Measurements from ENCODE around the gene RHOU. TPM values are rescaled to one million over a fixed set of nuclear protein-coding genes. Genes with fewer than 3 reads are reported as not detected.

The RHOU gene
- polyA plus RNA-seq, 2 of the 4 experiments (the other 2 are of a cell fraction): 11.5 to 14.7 TPM

- TF ChIP-seq RFX5 (IDR thresholded peaks at IDR 0.05): no peak
- no peak for TF ChIP-seq HOXB5 (CRISPR knock-in tag; IDR thresholded peaks at IDR 0.05)
- TF ChIP-seq RAD21 (conservative IDR thresholded peaks at IDR 0.05 in 1 of 2, IDR thresholded peaks at IDR 0.05 in 1 of 2): no peak
- no peak for TF ChIP-seq RARB (CRISPR knock-in tag; IDR thresholded peaks at IDR 0.05)
- TF ChIP-seq POLR2AphosphoS2 (conservative IDR thresholded peaks at IDR 0.05; ENCODE audit: low read length): no peak
- TF ChIP-seq EP300 (IDR thresholded peaks at IDR 0.05): no peak
- no peak for TF ChIP-seq POLR2A (IDR thresholded peaks at IDR 0.05; ENCODE audit: low read length)
Observed at GRCh38 chr1:228778466-228778865, 43.2 kb downstream of the RHOU start (continued).

- H3K4me1 ChIP-seq: peaks cover 20% of the 10 kb centered on the region
- FAIRE-seq (no peak), DNase-seq (ENCODE audit: low read depth in 1 of 2, low spot score in 1 of 2) (no peak), ATAC-seq (no peak)
- no peak overlapping the region for H3K27ac ChIP-seq
- ChIA-PET CTCF (interaction anchor here (1.1 to 1.3 kb wide), 2 partner anchors 21 to 45 kb away, joined by 3 to 4 read pairs; no protein-coding TSS in a partner anchor), POLR2A (no interaction called here)
- H3K9me3 ChIP-seq: no peaks in the 10 kb centered on the region
- no peak for TF ChIP-seq REST (IDR thresholded peaks at IDR 0.05)
- TF ChIP-seq RAD21 (conservative IDR thresholded peaks at IDR 0.05 in 1 of 2, IDR thresholded peaks at IDR 0.05 in 1 of 2): no peak
- no peak for TF ChIP-seq HOXB13 (CRISPR knock-in tag; IDR thresholded peaks at IDR 0.05; ENCODE audit: low read depth)
- TF ChIP-seq HDAC2 (IDR thresholded peaks at IDR 0.05): no peak
- TF ChIP-seq ZC3H11A (IDR thresholded peaks at IDR 0.05): no peak
- no peak for TF ChIP-seq CTCF (IDR thresholded peaks at IDR 0.05)
- TF ChIP-seq TP53 (CRISPR knock-in tag; IDR thresholded peaks at IDR 0.05): no peak
- no peak for TF ChIP-seq CEBPB (IDR thresholded peaks at IDR 0.05)
- TF ChIP-seq MAX (IDR thresholded peaks at IDR 0.05): no peak
- no peak for TF ChIP-seq ESRRA (IDR thresholded peaks at IDR 0.05; ENCODE audit: borderline replicate concordance, low read length)
- TF ChIP-seq TFCP2L1 (CRISPR knock-in tag; IDR thresholded peaks at IDR 0.05): no peak
- TF ChIP-seq MYC (IDR thresholded peaks at IDR 0.05; ENCODE audit: borderline replicate concordance, low read length): no peak
- no peak for TF ChIP-seq CHD2 (IDR thresholded peaks at IDR 0.05; ENCODE audit: low read length, partially characterized antibody)
- TF ChIP-seq NPAS2 (CRISPR knock-in tag; IDR thresholded peaks at IDR 0.05; ENCODE audit: borderline replicate concordance): no peak
- TF ChIP-seq BCL3 (IDR thresholded peaks at IDR 0.05): no peak
- no peak for TF ChIP-seq MAZ (IDR thresholded peaks at IDR 0.05; ENCODE audit: borderline replicate concordance, low read depth, low read length)
- TF ChIP-seq FOSL2 (IDR thresholded peaks at IDR 0.05): no peak
- no peak for TF ChIP-seq FOSL2 (CRISPR knock-in tag; IDR thresholded peaks at IDR 0.05)
- no peak for TF ChIP-seq FOSB (CRISPR knock-in tag; IDR thresholded peaks at IDR 0.05)
- no peak for TF ChIP-seq EHMT2 (IDR thresholded peaks at IDR 0.05; ENCODE audit: low read depth)
- H3K4me3 ChIP-seq: no peak overlapping the region
- no peak overlapping the region for H3K4me2 ChIP-seq
Observed at GRCh38 chr1:228778961-228779360, 43.7 kb downstream of the RHOU start.

All from A549 (cell line).